CD4-positive, alpha-beta T cell treated with Interleukin-6 for 4 hours (primary cell): ENCODE data around the gene DUS2.
"Not testable (repeated sequence)": the region's sequence is repeated elsewhere in the genome, so short reads cannot be mapped to it uniquely, and the experiment has no call there.

Experiments used
- DNase-seq: peaks from one replicate; pipeline ENCODE4 v3.0.0-alpha.2; 2020; ENCODE audit warnings: mixed read lengths

Gene DUS2

DNA sequence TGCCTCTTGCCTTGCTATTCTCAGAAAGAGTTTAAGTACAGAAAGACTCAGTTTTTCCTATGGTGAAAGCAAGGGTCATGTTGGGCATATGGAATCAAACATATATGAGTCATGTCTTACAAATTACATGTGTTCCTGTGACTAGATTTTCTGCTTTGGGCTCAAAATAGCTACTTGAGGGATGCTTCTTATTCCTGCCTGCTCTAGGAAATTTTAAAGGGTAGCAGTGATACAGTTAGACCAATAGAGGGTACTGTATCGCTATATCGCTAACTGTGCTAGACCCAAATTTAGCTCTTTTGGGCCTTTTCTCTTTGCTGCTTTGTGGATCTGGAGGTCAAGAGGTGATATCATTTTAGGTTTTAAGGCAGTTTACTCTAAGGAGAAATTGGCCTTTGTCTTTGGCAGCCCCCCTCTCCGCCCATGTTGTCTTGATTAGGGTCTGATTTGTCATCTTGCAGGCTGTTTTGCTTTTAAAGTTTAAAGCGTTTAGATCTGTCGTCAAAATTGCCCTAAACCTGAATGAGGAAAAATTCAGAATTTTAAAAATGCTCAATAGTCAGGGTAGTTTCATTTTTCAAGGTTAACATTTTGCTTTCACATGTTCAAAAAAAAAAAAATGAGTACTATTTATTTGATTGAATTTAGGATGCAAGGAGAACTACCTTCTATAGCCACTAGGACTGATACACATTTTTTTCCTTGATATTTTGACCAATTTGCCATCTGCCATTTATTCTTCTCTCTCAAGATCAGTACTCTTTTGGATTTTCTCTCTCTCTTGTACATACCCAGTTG lies 70.9 kb downstream of the DUS2 start:
- DNase-seq = no peak

DNA sequence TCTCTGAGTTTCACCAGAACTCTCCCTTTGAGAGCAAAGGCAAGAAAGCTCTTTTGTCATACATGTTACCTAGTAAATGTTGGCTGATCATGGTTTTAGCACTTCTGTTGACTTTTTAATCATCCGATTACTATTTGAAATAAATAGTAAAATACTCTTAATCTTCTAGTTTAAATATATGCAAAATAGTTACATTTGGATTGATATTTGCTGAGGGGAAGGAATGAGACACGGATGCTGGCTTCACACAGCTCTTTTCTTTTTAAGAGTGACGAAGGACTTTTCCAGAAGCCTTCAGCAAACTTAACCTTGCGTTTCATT lies 71.5 kb downstream of the DUS2 start:
- DNase-seq = no peak

DNA sequence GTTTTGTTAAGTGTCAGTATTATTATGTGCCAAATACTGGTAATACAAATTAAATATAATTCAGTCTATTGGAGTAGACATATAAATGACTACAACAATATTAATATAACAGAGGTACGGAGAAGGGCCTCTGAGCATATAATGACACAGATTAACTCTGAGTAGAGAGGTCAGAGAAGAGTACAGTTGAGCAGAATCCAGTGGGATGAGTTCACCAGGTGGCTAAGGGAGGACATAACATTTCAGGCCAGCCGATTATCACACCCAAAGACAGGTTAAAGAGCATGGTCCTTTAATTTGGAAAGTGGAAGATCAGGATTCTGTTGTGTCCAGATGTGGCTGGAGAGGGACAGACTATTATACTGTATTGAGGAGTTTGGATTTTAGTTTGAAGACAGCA lies 73.4 kb downstream of the DUS2 start:
- no peak for DNase-seq

DNA sequence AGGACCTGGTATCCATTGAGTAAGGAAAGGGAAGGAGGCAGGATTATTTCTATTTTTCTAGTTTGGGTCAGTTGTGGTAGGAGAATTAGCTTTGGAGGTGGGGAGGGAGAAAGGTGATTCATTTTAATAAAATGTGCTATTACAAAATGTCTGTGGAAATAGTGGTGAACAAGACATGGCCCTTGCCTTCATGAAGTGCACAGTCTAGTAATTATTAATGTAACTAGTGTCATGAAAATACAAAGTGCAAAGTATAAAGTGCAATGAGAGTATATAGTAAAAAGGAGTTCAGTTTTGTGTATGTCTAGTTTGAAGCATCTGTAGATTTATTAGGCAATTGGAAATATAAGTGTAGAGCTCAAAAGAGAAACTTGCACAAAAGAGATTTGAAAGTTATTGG lies 74.0 kb downstream of the DUS2 start:
- DNase-seq = no peak

DNA sequence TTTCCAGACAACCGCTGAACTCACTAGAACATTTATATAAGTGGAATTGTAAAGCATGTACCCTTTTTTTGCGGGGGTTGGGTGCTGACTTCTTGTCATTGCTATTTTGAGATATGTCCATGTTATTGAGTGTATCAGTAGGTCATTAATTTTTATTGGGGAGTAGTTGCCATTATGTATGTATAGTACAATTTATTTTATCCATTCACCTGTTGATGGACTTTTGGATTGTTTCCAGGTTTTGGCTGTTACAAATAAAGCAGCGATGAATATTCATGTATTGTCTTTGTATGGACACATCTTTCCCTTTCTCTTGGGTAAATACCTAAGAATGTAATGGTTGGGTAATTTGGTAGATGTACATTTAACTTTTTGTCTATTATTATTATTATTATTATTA lies 74.8 kb downstream of the DUS2 start:
- DNase-seq = no peak

DNA sequence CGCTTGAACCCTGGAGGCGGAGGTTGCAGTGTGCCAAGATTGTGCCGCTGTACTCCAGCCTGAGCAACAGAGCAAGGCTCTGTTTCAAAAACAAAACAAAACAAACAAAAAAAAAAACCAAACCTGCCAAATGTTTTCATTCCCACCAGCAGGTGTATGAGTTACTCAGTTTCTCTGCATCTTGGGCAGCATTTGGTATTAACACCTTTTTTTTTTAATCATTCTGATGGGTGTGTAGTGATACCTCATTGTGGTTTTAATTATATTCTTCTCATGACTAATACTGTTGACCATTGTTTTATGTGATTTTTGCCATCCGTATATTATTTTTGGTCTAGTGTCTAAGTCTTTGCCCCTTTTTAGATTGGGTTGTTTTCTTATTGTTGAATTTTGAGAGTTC lies 77.4 kb downstream of the DUS2 start:
- no peak for DNase-seq

DNA sequence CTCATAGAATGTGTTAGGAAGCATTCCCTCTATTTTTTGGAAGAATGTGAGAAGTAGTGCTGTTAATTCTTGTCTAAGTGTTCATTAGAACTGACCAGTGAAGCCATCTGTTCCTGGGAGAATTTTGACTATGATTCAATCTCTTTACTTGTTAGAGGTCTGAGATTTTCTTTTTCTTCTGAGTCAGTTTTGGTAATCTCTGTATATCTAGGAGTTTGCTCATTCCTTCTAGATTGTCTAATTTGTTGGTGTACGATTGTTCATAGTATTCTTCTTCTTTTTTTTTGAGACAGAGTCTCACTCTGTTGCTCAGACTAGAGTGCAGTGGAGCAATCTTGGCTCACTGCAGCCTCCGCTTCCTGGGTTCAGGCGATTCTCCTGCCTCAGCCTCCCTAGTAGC lies 82.5 kb downstream of the DUS2 start:
- no peak for DNase-seq

DNA sequence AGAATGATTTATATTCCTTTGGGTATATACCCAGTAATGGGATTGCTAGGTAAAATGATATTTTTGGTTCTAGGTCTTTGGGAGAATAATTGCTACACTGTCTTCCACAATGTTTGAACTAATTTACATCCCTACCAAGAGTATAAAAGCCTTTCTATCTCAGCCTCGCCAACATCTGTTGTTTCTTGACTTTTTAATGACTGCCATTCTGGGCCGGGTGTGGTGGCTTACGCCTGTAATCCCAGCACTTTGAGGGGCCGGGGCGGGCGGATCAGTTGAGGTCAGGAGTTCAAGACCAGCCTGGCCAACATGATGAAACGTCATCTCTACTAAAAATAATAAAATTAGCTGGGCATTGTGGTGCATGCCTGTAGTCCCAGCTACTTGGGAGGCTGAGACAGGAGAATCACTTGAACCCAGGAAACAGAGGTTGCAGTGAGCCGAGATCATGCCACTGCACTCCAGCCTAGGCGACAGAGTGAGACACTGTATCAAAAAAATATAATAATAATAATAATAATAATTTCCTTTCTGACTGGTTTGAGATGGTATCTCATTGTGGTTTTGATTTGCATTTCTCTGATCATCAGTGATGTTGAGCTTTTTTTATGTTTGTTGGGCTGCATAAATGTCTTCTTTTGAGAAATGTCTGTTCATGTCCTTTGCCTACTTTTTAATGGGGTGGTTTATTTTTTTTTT lies 84.3 kb downstream of the DUS2 start:
- DNase-seq = not testable (repeated sequence)

DNA sequence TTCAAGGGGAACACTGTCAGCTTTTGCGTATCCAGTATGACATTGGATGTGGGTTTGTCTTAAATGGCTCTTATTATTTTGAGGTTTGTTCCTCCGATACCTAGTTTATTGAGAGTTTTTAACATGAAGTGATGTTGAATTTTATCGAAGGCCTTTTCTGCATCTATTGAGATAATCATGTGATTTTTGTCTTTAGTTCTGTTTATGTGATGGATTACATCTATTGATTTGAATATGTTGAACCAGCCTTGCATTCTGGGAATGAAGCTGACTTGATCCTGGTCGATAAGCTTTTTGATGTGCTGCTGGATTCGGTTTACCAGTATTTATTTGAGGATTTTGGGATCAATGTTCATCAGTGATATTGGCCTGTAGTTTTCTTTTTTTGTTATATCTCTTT lies 86.1 kb downstream of the DUS2 start:
- not testable (repeated sequence) for DNase-seq

DNA sequence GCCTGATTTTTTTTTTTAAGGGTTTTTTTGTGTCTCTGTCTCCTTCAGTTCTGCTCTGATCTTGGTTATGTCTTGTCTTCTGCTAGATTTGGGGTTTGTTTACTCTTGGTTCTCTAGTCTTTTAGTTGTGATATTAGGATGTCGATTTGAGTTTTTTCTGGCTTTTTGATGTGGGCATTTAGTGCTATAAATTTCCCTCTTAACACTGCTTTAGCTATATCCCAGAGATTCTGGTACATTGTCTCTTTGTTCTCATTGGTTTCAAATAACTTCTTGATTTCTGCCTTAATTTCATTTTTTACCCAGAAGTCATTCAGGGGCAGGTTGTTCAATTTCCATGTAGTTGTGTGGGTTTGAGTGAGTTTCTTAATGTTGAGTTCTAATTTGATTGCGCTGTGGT lies 87.5 kb downstream of the DUS2 start:
- DNase-seq = not testable (repeated sequence)

DNA sequence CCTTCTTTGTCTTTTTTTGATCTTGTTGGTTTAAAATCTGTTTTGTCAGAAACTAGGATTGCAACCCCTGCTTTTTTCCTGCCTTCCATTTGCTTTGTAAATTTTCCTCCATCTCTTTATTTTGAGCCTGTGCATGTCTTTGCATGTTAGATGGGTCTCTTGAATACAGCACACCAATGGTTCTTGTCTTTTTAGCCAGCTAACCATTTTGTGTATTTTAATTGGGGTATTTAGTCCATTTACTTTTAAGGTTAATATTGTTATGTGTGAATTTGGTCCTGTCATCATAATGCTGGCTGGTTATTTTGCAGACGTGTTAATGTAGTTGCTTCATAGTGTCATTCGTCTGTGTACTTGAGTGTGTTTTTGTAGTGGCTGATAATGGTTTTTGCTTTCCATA lies 88.3 kb downstream of the DUS2 start:
- DNase-seq = no peak

DNA sequence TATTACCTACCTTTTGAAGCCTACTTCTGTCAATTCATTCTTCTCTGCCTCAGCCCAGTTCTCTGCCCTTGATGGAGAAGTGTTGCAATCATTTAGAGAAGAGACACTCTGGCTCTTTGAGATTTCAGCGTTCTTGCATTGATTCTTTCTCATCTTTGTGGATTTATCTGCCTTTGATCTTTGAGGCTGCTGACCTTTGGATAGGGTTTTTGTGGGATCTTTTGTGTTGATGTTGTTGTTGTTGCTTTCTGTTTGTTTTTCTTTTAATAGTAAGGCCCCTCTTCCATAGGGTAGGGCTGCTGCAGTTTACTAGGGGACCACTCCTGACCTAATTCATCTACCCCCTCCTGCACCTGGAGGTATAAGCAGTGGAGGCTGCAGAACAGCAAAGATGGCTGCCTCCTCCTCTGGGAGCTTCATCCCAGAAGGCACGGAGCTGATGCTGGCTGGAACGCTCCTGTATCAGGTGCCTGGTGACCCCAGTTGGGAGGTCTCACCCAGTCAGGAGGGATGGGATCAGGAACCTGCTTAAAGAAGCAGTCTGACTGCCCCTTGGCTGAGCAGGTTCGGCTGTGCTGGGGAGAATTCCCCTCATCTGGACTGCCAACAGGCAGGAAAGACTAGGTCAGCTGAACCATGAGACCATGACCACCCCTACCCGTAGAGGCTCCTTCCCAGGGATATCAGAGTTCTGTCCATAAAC lies 90.1 kb downstream of the DUS2 start:
- no peak for DNase-seq

DNA sequence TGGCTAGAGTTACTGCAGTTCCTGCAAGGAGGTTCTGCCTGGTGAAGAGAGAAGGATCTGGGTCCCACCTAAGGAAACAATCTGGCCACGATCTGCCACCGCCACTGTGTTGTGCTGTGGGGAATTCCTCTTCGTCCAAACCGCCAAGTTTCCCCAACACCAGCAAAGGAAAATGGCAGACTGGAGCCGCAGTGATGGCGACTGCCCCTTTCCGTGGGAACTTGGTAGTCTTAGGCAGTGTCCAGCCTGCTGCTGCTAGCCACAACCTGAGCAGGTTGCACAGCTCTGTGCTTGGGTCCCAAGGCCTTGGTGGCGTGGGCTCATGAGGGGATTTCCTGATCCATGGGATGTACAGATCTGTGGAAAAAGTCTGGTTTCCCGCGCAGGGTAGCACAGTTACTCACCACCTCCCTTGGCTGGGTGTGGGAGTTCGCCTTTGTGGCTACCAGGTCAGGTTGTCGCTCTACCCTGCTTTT lies 90.7 kb downstream of the DUS2 start:
- no peak for DNase-seq

DNA sequence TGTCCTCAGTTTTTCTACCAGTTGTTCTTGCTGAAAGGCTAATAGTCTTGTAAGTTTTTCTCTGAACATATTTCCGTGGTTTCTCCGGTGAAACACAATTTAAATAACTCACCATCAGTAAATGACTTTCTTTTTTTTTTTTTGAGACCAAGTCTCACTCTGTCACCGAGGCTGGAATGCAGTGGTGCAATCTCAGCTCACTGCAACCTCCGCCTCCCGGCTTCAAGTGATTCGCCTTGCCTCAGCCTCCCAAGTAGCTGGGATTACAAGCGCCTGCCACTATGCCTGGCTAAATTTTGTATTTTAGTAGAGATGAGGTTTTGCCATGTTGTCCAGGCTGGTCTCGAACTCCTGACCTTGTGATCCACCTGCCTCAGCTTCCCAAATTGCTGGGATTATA lies 91.9 kb downstream of the DUS2 start:
- not testable (repeated sequence) for DNase-seq

DNA sequence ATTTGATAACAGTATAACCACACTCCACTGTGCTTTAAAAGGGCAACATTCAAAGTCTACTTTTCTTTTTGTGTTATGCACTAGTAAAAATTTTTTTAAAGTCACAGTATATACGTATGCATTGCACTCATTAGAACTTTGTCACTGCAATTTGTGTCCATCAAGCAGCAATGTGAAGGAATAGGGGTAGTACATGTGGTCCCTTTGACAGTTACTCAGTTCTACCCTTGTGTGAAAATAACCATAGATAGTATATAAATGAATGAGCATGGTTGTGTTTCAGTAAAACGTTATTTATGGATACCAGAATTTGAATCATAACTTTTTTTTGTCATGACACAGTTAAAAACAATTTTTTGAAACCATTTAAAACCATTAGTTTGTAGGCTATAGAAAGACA lies 92.8 kb downstream of the DUS2 start:
- DNase-seq = no peak

DNA sequence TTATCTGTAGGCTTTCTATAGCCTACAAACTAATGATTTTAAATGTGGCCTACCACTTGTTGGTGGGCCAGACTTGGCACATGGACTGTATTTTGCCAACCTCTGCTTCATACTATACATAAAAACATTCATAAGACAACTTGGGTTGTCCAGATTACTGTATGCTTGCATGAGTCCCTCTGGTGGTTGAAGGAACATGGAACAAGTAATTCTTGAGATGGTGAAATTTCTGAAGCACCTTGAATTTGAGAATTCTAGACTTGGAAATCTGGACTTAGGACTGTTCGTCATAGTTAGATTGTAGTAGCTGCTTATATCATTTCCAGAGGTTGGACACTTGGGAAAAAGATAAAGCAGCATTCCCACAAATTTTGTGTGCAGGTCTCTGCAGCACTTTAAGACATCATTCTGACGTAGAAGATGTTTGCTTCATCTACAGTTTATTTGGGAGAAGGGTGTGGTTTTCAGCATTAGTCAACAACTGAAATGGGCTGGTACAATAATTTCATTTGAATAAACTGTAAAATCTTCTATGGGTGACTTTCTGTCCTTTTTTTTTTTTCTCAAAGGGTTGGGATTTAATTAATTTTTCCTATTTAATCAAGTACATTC lies 93.3 kb downstream of the DUS2 start:
- DNase-seq = no peak

DNA sequence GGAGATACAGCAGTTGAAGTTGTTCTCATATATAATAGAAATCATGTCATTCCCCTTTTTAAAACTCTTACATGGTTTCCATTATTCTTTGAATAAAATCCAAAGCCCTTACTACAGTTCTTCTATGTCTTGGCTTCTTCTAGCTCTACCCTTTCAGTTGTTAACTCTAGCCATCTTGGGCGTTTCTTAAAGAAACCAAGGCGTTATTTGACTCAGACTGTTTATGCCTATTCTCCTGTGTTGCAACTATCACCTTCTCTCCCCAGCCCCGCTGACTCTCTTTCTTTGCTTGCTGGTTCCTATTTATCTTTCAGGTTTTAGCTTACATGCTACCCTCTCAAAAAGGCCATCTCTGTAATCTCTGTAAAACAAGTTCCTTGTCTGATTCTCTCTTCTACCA lies 94.8 kb downstream of the DUS2 start:
- no peak for DNase-seq

DNA sequence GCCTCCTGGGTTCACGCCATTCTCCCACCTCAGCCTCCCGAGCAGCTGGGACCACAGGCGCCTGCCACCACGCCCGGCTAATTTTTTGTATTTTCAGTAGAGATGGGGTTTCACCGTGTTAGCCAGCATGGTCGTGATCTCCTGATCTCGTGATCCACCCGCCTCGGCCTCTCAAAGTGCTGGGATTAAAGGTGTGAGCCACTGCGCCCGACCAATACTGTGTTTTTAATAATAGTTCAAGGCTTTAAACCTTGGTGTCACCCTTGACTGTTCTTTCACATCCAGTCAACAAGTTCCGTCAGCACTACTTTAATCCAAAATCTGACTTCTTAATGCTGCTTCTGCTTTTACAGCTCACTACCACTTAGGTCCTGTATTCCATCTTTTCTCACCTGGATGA lies 95.9 kb downstream of the DUS2 start:
- DNase-seq = not testable (repeated sequence)

DNA sequence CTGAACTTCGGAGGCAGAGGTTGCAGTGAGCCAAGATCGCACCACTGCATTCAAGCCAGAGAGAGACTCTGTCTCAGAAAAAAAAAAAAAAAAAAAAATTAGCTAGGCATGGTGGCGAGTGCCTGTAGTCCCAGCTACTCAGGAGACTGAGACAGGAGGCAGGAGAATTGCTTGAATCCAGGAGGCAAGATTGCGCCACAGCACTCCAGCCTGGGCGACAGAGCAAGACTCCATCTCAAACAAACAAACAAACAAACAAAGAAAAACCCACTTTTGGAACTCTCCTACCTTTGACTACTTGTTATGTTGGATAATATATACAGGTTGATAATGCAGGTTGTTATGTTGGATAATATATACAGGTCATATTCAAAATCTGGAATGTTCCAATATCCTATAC lies 97.4 kb downstream of the DUS2 start:
- DNase-seq = not testable (repeated sequence)

DNA sequence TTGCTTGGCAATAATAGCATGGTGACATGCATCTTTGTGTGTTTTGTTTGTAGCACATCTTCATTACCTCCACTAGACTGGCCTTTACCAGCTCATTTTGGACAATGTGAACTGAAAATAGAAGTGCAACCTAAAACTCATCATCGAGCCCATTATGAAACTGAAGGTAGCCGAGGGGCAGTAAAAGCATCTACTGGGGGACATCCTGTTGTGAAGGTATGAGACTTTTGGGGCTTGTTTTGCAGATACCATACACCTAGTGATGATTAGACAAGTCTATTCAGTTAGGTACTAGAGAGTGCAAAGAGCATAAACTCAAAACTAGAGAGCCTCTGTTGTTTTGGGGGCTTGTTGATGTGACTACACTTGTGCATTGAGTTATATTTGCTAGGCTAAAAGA lies 103.3 kb downstream of the DUS2 start:
- no peak for DNase-seq

DNA sequence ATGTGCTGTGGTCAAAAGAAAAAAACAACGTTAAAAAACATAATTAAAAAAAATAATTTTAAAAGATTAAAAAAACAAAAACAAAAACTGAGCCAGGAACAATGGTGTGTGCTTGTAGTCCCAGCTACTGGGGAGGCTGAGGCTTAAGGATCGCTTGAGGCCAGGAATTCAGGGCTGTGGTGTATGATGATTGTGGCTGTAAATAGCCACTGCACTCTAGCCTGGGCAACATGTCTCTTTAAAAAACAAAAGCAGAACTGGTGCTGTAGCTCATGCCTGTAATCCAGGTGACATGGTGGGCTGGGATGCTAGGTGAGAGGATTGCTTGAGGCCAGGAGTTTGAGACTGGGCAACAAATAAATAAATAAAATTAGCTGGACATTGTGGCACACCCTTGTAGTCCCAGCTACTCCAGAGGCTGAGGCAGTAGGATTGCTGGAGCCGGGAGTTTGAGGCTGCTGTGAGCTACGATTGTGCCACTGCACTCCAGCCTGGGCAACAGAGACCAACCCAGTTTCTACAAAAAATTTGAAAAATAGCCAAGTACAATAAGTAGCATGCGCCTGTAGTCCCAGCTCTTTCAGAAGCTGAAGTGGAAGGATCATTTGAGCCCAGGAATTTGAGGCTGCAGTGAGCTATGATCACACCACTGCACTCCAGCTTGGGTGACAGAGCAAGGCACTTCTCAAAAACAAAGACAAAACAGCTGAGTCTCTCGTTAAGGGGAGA lies 105.7 kb downstream of the DUS2 start:
- no peak for DNase-seq
